ENCODE data around the gene EIF6. TPM values are rescaled to one million over a fixed set of nuclear protein-coding genes. Genes with fewer than 3 reads are reported as not detected.

EIF6 gene
- total RNA-seq, 2 donors from 2014 or later: 40.1 to 59.7 TPM

- ATAC-seq (no peak), DNase-seq (no peak)
- intact Hi-C loops (cut with DNase I): no loop called here
Measured at GRCh38 chr20:35285806-35286076, 1.2 kb upstream of the EIF6 start.

DNA sequence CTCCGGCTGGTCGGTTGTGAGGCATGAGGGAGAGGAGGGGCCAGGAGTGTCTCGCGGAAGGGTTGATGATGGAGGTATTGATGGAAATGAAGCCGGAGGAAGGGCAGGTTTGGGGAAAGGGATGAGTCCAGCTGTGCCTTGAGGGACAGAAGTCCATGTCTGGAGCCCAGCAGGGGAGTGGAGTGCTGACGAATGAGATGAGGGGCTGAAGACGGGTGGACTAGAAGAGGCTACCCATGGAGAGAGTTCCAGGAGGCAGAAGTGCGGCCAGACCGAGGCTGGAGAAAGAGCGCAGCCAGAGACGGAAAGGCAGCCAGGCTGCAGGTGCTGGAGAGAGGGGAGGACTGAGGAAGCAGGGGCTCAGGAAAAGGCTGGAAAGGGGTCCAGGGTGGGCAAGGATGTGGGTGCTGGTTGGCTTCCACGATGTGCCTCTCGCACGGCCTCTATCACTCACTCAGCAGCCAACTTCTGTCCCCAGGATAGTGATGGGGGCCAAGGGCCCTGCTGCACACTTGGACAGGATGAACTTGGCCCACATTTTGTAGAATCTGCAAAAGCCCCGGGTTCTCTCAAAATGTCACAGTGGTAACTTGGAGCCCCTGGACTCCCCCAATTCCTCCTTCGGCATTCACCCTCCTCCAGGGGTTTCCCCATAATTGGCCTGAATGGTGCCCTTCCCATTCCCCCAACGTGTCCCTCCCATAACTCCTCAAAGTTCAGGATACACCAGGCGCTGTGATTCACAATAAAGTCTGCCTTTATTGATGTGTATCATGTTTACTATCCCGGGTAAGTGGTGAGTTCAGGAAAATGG lies 627 bp upstream of the EIF6 start:
- no peak for DNase-seq
- intact Hi-C loops (cut with DNase I): no loop called here
- peak; percentile 4 to 7 for ATAC-seq

- DNase-seq (no peak), ATAC-seq (no peak)
- intact Hi-C loops (cut with DNase I): no loop called here
Measured at GRCh38 chr20:35283441-35284266, 918 bp downstream of the EIF6 start.

DNA sequence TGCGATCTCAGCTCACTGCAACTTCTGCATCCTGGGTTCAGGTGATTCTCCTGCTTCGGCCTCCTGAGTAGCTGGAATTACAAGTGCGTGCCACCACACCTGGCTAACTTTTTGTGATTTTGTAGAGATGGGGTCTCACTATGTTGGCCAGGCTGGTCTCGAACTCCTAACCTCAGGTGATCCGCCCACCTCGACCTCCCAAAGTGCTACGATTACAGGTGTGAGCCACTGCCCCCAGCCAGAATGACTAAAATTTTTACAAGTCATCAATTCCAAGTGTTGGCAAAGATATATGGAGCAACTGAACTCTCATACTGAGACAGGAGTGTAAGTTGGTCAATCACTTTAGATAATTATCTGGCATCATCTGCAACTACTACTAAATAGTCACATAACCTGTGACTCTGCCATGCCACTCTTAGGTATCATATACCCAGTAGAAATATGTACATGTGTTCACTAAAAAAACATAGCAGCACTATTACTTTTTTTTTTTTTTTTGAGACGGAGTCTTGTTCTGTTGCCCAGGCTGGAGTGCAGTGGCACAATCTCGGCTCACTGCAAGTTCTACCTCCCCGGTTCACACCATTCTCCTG lies 3.0 kb downstream of the EIF6 start:
- DNase-seq (no peak), ATAC-seq (no peak)
- intact Hi-C loops (cut with DNase I): no loop called here

DNA sequence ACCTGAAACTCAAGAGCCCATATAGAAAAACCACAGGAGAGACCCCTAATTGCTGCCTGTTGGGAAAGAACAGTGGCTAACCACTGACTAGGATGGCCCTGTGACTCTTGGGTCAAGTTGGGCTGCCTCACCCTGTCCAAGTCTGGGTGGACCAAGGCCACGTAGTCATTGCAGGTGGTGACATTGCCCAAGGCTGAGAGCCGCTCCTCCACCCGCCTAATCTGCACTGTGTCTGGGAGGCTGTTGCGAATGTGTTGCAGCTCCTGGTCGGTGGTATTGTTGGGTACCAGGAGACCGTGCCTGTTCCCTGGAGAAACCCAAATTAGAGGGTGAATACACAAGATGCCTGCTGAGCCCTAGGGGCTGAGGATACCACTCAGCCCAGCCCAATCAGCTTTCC lies 4.0 kb downstream of the EIF6 start:
- ATAC-seq (no peak), DNase-seq (no peak)
- intact Hi-C loops (cut with DNase I): no loop called here

- no peak for ATAC-seq
- intact Hi-C loops (cut with DNase I): loop anchor here in 1 of 2 donors (10.0 kb wide), 1 partner anchor 185 kb away; the partner anchor contains the start of gene TRPC4AP
- no peak for DNase-seq
Measured at GRCh38 chr20:35279533-35280174, 4.9 kb downstream of the EIF6 start.

GRCh38 chr20:35279040-35279439 lies 5.5 kb downstream of the EIF6 start:
- intact Hi-C loops (cut with DNase I): loop anchor here in 1 of 2 donors (10.0 kb wide), 1 partner anchor 184 kb away; the partner anchor contains the start of gene TRPC4AP
- ATAC-seq: no peak
- no peak for DNase-seq

- intact Hi-C loops (cut with DNase I): loop anchor here in 1 of 2 donors (10.0 kb wide), 1 partner anchor 183 kb away; the partner anchor contains the start of gene TRPC4AP
- DNase-seq: peak; percentile 92
- ATAC-seq: peak; percentile 94 to 95
Measured at GRCh38 chr20:35277531-35278395, 6.8 kb downstream of the EIF6 start, which contains the start of gene MMP24OS. Gene MMP24OS, minus strand, starts transcription at chr20:35278122. Its CDS starts 193 bp downstream, at chr20:35277929.

DNA sequence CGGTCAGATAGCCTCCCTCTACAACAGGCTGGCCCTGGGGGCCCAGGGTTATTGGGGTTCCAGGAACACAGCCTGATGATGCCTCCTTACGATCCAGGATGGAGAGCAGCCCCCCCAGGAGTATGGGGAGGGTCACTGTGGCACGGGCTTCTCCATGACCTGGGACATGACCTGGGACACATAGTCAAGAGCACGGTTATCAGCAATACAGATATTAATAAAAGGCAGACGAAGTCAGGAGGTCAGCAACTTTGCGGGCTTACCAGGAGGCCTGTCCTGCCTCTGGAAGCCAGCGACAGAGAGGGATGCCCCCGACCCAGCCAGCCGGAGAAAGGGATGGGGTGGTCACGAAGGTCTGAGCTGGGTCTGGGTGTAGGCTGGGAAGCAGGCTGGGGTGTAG lies 7.4 kb downstream of the EIF6 start:
- ATAC-seq: no peak
- intact Hi-C loops (cut with DNase I): loop anchor here in 1 of 2 donors (10.0 kb wide), 1 partner anchor 182 kb away; the partner anchor contains the start of gene TRPC4AP
- DNase-seq: no peak

DNA sequence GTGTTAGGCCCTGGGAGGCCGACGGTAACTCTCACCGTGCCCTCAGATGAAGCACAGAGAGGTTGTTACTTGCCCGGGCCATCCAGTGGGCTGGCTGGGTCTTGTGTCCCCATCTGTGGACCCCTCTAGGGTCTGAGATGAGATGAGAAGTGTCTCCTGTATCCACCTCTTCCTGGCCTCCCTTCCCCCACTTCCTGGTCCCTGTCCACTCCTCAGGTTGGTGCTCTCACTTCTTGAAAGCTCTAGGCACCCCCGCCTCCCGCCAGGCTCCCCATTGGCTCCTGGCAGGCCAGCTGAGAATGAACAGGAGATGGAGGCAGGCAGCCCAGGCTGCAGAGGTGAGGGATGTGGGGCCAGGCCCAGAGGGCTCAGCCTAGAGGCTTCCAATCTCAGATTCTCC lies 8.2 kb downstream of the EIF6 start:
- intact Hi-C loops (cut with DNase I): loop anchor here in 1 of 2 donors (10.0 kb wide), 1 partner anchor 182 kb away; the partner anchor contains the start of gene TRPC4AP
- no peak for ATAC-seq
- no peak for DNase-seq

GRCh38 chr20:35275741-35276251 lies 8.8 kb downstream of the EIF6 start:
- ATAC-seq (no peak), DNase-seq (no peak)
- intact Hi-C loops (cut with DNase I): loop anchor here in 1 of 2 donors (10.0 kb wide), 1 partner anchor 181 kb away; the partner anchor contains the start of gene TRPC4AP

DNA sequence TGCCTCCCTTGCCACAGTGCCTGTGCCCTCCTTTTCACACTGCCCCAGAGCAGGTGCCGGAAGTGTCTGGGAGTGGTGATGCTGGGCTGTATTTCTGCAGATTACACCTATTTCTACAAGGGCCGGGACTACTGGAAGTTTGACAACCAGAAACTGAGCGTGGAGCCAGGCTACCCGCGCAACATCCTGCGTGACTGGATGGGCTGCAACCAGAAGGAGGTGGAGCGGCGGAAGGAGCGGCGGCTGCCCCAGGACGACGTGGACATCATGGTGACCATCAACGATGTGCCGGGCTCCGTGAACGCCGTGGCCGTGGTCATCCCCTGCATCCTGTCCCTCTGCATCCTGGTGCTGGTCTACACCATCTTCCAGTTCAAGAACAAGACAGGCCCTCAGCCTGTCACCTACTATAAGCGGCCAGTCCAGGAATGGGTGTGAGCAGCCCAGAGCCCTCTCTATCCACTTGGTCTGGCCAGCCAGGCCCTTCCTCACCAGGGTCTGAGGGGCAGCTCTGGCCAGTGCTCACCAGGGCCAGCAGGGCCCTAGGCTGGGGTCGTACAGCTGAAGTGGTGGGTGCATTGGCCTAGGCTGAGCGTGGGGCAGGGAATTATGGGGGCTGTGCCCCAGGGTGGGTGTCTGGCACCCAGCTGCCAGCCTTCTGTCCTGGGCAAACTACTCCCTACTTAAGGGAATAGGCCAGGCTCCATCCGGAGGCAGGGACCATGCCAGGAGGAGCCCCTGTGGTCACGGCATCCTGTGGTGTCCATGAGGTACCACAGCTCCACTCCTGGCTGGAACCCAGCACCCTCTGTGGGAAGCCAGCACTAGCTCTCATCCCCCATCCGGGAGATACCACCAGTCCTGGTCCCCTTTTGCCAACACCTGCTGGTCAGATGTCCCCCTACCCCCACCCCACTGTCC lies 10.1 kb downstream of the EIF6 start:
- DNase-seq (no peak), ATAC-seq (no peak)
- intact Hi-C loops (cut with DNase I): loop anchor here in 1 of 2 donors (10.0 kb wide), 1 partner anchor 180 kb away; the partner anchor contains the start of gene TRPC4AP

- peak in 1 of 2 donors; percentile 29 for ATAC-seq
- intact Hi-C loops (cut with DNase I): loop anchor here in 1 of 2 donors (10.0 kb wide), 1 partner anchor 179 kb away; the partner anchor contains the start of gene TRPC4AP
- DNase-seq: no peak
Measured at GRCh38 chr20:35273449-35274171, 11.0 kb downstream of the EIF6 start.

DNA sequence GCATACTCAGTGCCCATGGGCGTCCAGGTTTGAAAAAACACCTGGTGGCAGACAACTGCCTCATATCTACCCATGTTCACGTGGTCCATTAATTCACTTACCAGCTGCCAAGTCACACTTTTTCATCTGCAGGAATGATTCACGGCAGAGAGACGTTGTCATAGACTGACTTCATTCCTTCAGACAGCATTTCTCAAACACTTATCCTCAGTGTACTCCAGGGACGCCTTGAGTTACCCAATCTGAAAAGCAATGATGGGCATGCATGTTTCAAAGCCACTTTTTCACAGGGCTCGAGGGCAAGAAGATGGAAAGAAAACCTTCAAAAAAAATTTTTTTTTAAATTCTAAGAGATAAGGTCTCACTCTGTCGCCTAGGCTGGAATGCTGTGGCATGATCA lies 12.7 kb downstream of the EIF6 start:
- intact Hi-C loops (cut with DNase I): loop anchor here in 1 of 2 donors (10.0 kb wide), 1 partner anchor 177 kb away; the partner anchor contains the start of gene TRPC4AP

GRCh38 chr20:35271073-35271882 lies 13.3 kb downstream of the EIF6 start:
- ATAC-seq: no peak
- intact Hi-C loops (cut with DNase I): loop anchor here in 1 of 2 donors (10.0 kb wide), 1 partner anchor 176 kb away; the partner anchor contains the start of gene TRPC4AP
- DNase-seq: no peak

More for the DNA sequence above, 12.7 kb downstream of the EIF6 start:
- DNase-seq: no peak
- ATAC-seq: no peak
